Upper lobe of left lung (tissue), 6 donors: ENCODE data around the gene ASNSD1. TPM values are rescaled to one million over a fixed set of nuclear protein-coding genes. Genes with fewer than 3 reads are reported as not detected.
"Not testable (repeated sequence)": the region's sequence is repeated elsewhere in the genome, so short reads cannot be mapped to it uniquely, and the experiment has no call there.

ENCODE experiments used
- ATAC-seq, 2 donors: fragments of 200-7000 bp; cut with Tn5 transposase; one replicate each; pipeline ENCODE4 v1.9.1; 2022; ENCODE audit warnings: mild to moderate bottlenecking in 2 of 2, moderate library complexity in 2 of 2; ENCODE audit not compliant: low FRiP score in 2 of 2
- DNase-seq, 2 donors: peaks; one replicate each; pipeline ENCODE4 v3.0.0-alpha.2; 2019 to 2020
- H3K27ac ChIP-seq, 4 donors: fragments of 200-600 bp; sonication (generic); one replicate each; pipeline ENCODE4 v1.5.1; 2016 to 2019
- H3K27me3 ChIP-seq, 4 donors: fragments of 200-600 bp; sonication (generic); one replicate each; pipeline ENCODE4 v1.5.1; 2017 to 2019
- H3K36me3 ChIP-seq, 4 donors: fragments of 200-600 bp; sonication (generic); one replicate each; pipeline ENCODE4 v1.5.1; 2016 to 2019
- H3K4me1 ChIP-seq, 4 donors: fragments of 200-600 bp; sonication (generic); one replicate each; pipeline ENCODE4 v1.5.1; 2018 to 2019
- H3K4me3 ChIP-seq, 4 donors: fragments of 200-600 bp; sonication (generic); one replicate each; pipeline ENCODE4 v1.5.1; 2017 to 2019; ENCODE audit warnings: mild to moderate bottlenecking in 2 of 4, moderate library complexity in 1 of 4
- H3K9me3 ChIP-seq, 4 donors: fragments of 200-600 bp; sonication (generic); one replicate each; pipeline ENCODE4 v1.5.1; 2018 to 2019
- CTCF ChIP-seq, 6 experiments: fragments of 450-650 bp in 4 of 6; fragments of 200-600 bp in 2 of 6; sonication (generic) in 2 of 6; IDR thresholded peaks; one replicate each; pipeline ENCODE4 v1.5.1; 2016 to 2019; ENCODE audit warnings: antibody characterized with exemption in 6 of 6
- EP300 ChIP-seq, 4 donors: sonication (generic); formaldehyde crosslinking; IDR thresholded peaks; one replicate each; pipeline ENCODE4 v1.5.1; 2017; ENCODE audit warnings: antibody characterized with exemption in 4 of 4, control low read depth in 2 of 4
- POLR2A ChIP-seq, 4 donors: fragments of 450-650 bp; IDR thresholded peaks; one replicate each; pipeline ENCODE4 v1.5.1; 2016 to 2017; ENCODE audit warnings: antibody characterized with exemption in 4 of 4, mild to moderate bottlenecking in 2 of 4
- POLR2AphosphoS5 ChIP-seq, 2 donors: sonication (generic); formaldehyde crosslinking; IDR thresholded peaks; one replicate each; pipeline ENCODE4 v1.5.1; 2017; ENCODE audit warnings: antibody characterized with exemption in 2 of 2
- WGBS, 2 donors: methylation state at CpG; one replicate each; pipeline ENCODE4 v1.1.5; 2017 to 2018; 5-methylcytosine and 5-hydroxymethylcytosine counted together
- total RNA-seq, 6 donors: library from RNA; depleted of rRNA in 4 of 6; stranded (reverse); fragments of >200 nt in 4 of 6; gene quantifications; one replicate each; pipeline versions ENCODE4 v1.1.0 to v1.2.1, GENCODE V29; 2016 to 2021
- donor health status: DM: no; HTN: no; CAD: no; lungs with moderate emphysema.
- donor health status: DM: no; HTN: yes; CAD: no; lungs with severe emphysema.

Gene ASNSD1
- total RNA-seq, 6 donors from 2014 or later: 29.5 to 49.6 (median 34.3) TPM

GRCh38 chr2:189698020-189698887, 37.0 kb downstream of the ASNSD1 start:
- DNase-seq: peak in 1 of 2 donors; percentile 25
- Histone ChIP-seq H3K36me3 (no peaks in the 10 kb centered on the region), H3K9me3 (no peaks in the 10 kb centered on the region), H3K4me1 (peaks cover 0 to 3% (median 1%) of the 10 kb centered on the region in 4 donors), H3K27ac (no peak overlapping the region), H3K27me3 (no peaks in the 10 kb centered on the region), H3K4me3 (no peak overlapping the region)
- no peak for TF ChIP-seq EP300 (IDR thresholded peaks at IDR 0.05)
- TF ChIP-seq CTCF (IDR thresholded peaks at IDR 0.05): peak in 5 of 6 experiments; percentile 12 to 57 (median 43)
- WGBS, 2 donors: 40 to 51% methylated on average over 6 of the region's 6 CpGs
- ATAC-seq: peak in 1 of 2 donors; percentile 78

GRCh38 chr2:189700681-189701080, 39.4 kb downstream of the ASNSD1 start:
- 49 to 50% methylated on average over 2 of the region's 2 CpGs for WGBS, 2 donors
- ATAC-seq: no peak

GRCh38 chr2:189702071-189702470, 40.8 kb downstream of the ASNSD1 start:
- TF ChIP-seq POLR2A (IDR thresholded peaks at IDR 0.05) (no peak), EP300 (IDR thresholded peaks at IDR 0.05) (no peak), POLR2AphosphoS5 (IDR thresholded peaks at IDR 0.05) (no peak), CTCF (IDR thresholded peaks at IDR 0.05) (no peak)
- H3K36me3 ChIP-seq: no peaks in the 10 kb centered on the region
- H3K4me1 ChIP-seq: peaks cover 0 to 3% (median 1%) of the 10 kb centered on the region in 4 donors
- H3K4me3 ChIP-seq: no peak overlapping the region
- no peaks in the 10 kb centered on the region for H3K9me3 ChIP-seq
- H3K27me3 ChIP-seq: no peaks in the 10 kb centered on the region
- H3K27ac ChIP-seq: no peak overlapping the region
- DNase-seq (no peak), ATAC-seq (no peak)

More at GRCh38 chr2:189700681-189701080, 39.4 kb downstream of the ASNSD1 start:
- DNase-seq: no peak
- H3K4me3 ChIP-seq: no peak overlapping the region
- TF ChIP-seq POLR2A (IDR thresholded peaks at IDR 0.05) (no peak), EP300 (IDR thresholded peaks at IDR 0.05) (no peak), CTCF (IDR thresholded peaks at IDR 0.05) (no peak), POLR2AphosphoS5 (IDR thresholded peaks at IDR 0.05) (no peak)
- H3K36me3 ChIP-seq: no peaks in the 10 kb centered on the region
- H3K9me3 ChIP-seq: no peaks in the 10 kb centered on the region
- H3K27me3 ChIP-seq: no peaks in the 10 kb centered on the region
- peaks cover 0 to 3% (median 1%) of the 10 kb centered on the region in 4 donors for H3K4me1 ChIP-seq
- H3K27ac ChIP-seq: no peak overlapping the region

- H3K4me3 ChIP-seq: no peak overlapping the region
- H3K27ac ChIP-seq: no peak overlapping the region
- no peak for TF ChIP-seq POLR2AphosphoS5 (IDR thresholded peaks at IDR 0.05)
- no peak for TF ChIP-seq CTCF (IDR thresholded peaks at IDR 0.05)
- no peak for TF ChIP-seq POLR2A (IDR thresholded peaks at IDR 0.05)
- TF ChIP-seq EP300 (IDR thresholded peaks at IDR 0.05): no peak
- ATAC-seq: no peak
- no peaks in the 10 kb centered on the region for H3K4me1 ChIP-seq
- H3K36me3 ChIP-seq: peaks cover 0 to 7% (median 1%) of the 10 kb centered on the region in 4 donors
- no peak for DNase-seq
- 66 to 77% methylated on average over 5 of the region's 5 CpGs for WGBS, 2 donors
- H3K9me3 ChIP-seq: no peaks in the 10 kb centered on the region
- H3K27me3 ChIP-seq: no peaks in the 10 kb centered on the region
Observed at GRCh38 chr2:189709501-189710221, 48.4 kb downstream of the ASNSD1 start.

- DNase-seq, H3K4me3 ChIP-seq, H3K27ac ChIP-seq, H3K4me1 ChIP-seq, H3K36me3 ChIP-seq, ATAC-seq, H3K9me3 ChIP-seq, H3K27me3 ChIP-seq: not testable (repeated sequence)
- 90% methylated on average over 1 of the region's 1 CpG for WGBS, 2 donors
Observed at GRCh38 chr2:189717593-189717992, 56.3 kb downstream of the ASNSD1 start.
